Neural cell (in vitro differentiated cells): ENCODE measurements around the gene GFRA1. TPM values are rescaled to one million over a fixed set of nuclear protein-coding genes. Genes with fewer than 3 reads are reported as not detected.

Source experiments
- H2AFZ ChIP-seq: fragments of 200-600, 300-800 bp; sonication (generic), shearing (Covaris generic); 2 replicates; pipeline ENCODE4 v1.6.0; 2014; ENCODE audit warnings: low read depth, mild to moderate bottlenecking, antibody characterized with exemption, low read length, moderate library complexity
- H3F3A ChIP-seq: fragments of 200-600 bp; shearing (Covaris generic); 2 replicates; pipeline ENCODE4 v1.6.1; 2016; ENCODE audit warnings: mild to moderate bottlenecking, moderate library complexity, mixed read lengths, antibody characterized with exemption, low read length; ENCODE audit not compliant: insufficient read depth, poor library complexity, severe bottlenecking
- H3K27ac ChIP-seq: fragments of 200-600, 300-800 bp; sonication (generic), shearing (Covaris generic); 2 replicates; pipeline ENCODE4 v1.5.1; 2014; ENCODE audit warnings: mild to moderate bottlenecking, low read length, moderate library complexity
- H3K27me3 ChIP-seq: fragments of 300-800, 200-600 bp; sonication (generic), shearing (Covaris generic); 2 replicates; pipeline ENCODE4 v1.6.0; 2014; ENCODE audit warnings: mild to moderate bottlenecking, low read depth, low read length, moderate library complexity; ENCODE audit not compliant: insufficient read depth
- H3K36me3 ChIP-seq: fragments of 300-800, 200-600 bp; sonication (generic), shearing (Covaris generic); 2 replicates; pipeline ENCODE4 v1.5.1; 2014; ENCODE audit warnings: mild to moderate bottlenecking, antibody characterized with exemption, low read length, moderate library complexity; ENCODE audit not compliant: insufficient read depth
- H3K4me2 ChIP-seq: fragments of 300-800, 200-600 bp; sonication (generic), shearing (Covaris generic); 2 replicates; pipeline ENCODE4 v1.6.0; 2014; ENCODE audit warnings: mild to moderate bottlenecking, low read length
- H3K4me3 ChIP-seq: fragments of 300-800, 200-600 bp; sonication (generic), shearing (Covaris generic); 2 replicates; pipeline ENCODE4 v1.5.1; 2014; ENCODE audit warnings: mild to moderate bottlenecking, low read length, moderate library complexity
- H3K79me2 ChIP-seq: fragments of 200-600 bp; shearing (Covaris generic); replicated peaks from 2 replicates; pipeline ENCODE4 v1.6.0; 2014; ENCODE audit warnings: mild to moderate bottlenecking, low read length, moderate library complexity; ENCODE audit not compliant: insufficient read depth
- H3K9ac ChIP-seq: fragments of 300-800, 200-600 bp; sonication (generic), shearing (Covaris generic); 2 replicates; pipeline ENCODE4 v1.6.1; 2016; ENCODE audit warnings: mild to moderate bottlenecking, low read length, mixed read lengths
- H3K9me2 ChIP-seq: fragments of 200-600 bp; shearing (Covaris generic); 2 replicates; pipeline ENCODE4 v1.6.1; 2016; ENCODE audit warnings: mild to moderate bottlenecking, low read length, mixed read lengths; ENCODE audit not compliant: insufficient read depth
- H3K9me3 ChIP-seq: fragments of 200-600, 300-800 bp; sonication (generic), shearing (Covaris generic); 2 replicates; pipeline ENCODE4 v1.6.1; 2016; ENCODE audit warnings: mild to moderate bottlenecking, mixed run types, low read length, moderate library complexity, mixed read lengths
- H4K20me1 ChIP-seq: fragments of 200-600 bp; shearing (Covaris generic); 2 replicates; pipeline ENCODE4 v1.6.1; 2016; ENCODE audit warnings: mild to moderate bottlenecking, mixed run types; ENCODE audit not compliant: insufficient read depth
- CTCF ChIP-seq: fragments of 450-650 bp; IDR thresholded peaks from 2 replicates; pipeline ENCODE4 v1.5.1; 2014; ENCODE audit warnings: antibody characterized with exemption, mild to moderate bottlenecking, moderate library complexity; ENCODE audit not compliant: poor library complexity, severe bottlenecking
- EP300 ChIP-seq: fragments of 450-650 bp; conservative IDR thresholded peaks from 2 replicates; pipeline ENCODE4 v1.6.1; 2014; ENCODE audit warnings: antibody characterized with exemption, mild to moderate bottlenecking, moderate library complexity; ENCODE audit not compliant: poor library complexity, severe bottlenecking
- EZH2 ChIP-seq: fragments of 200-600, 300-800 bp; shearing (Covaris generic), sonication (generic); IDR thresholded peaks from 2 replicates; pipeline ENCODE4 v1.6.1; 2014; ENCODE audit warnings: antibody characterized with exemption, low read length, borderline replicate concordance, mild to moderate bottlenecking; ENCODE audit not compliant: insufficient read depth, poor library complexity, severe bottlenecking
- MXI1 ChIP-seq: fragments of 450-650 bp; conservative IDR thresholded peaks from 2 replicates; pipeline ENCODE4 v1.6.1; 2014; ENCODE audit warnings: antibody characterized with exemption, mild to moderate bottlenecking; ENCODE audit not compliant: poor library complexity, severe bottlenecking
- POLR2AphosphoS5 ChIP-seq: IDR thresholded peaks from 2 replicates; pipeline ENCODE4 v1.6.1; 2012
- RAD21 ChIP-seq: fragments of 450-650 bp; conservative IDR thresholded peaks from 2 replicates; pipeline ENCODE4 v1.6.1; 2014; ENCODE audit warnings: antibody characterized with exemption, mild to moderate bottlenecking, moderate library complexity
- REST ChIP-seq: IDR thresholded peaks from 2 replicates; pipeline ENCODE4 v1.6.1; 2012; ENCODE audit warnings: borderline replicate concordance
- SMC3 ChIP-seq: fragments of 450-650 bp; conservative IDR thresholded peaks from 2 replicates; pipeline ENCODE4 v1.6.1; 2014; ENCODE audit warnings: antibody characterized with exemption, mild to moderate bottlenecking, moderate library complexity; ENCODE audit not compliant: poor library complexity
- TAF1 ChIP-seq: IDR thresholded peaks from 2 replicates; pipeline ENCODE4 v1.6.1; 2012; ENCODE audit warnings: low read depth
- polyA plus RNA-seq: library from polyadenylated mRNA; depleted of rRNA; stranded (reverse); fragments of >200 nt; gene quantifications from 2 replicates; pipeline ENCODE4 v1.2.3, GENCODE V29; 2014

The GFRA1 gene
- polyA plus RNA-seq, 1 donor from 2014 or later: 2.3 TPM

GRCh38 chr10:116141246-116141645 is 131.8 kb downstream of the GFRA1 start:
- Histone ChIP-seq H3K4me3 (no peak overlapping the region), H2AFZ (no peak overlapping the region), H3K9me3 (no peaks in the 10 kb centered on the region), H3K27ac (no peak overlapping the region), H3K4me2 (no peak overlapping the region), H3F3A (no peaks in the 10 kb centered on the region), H3K27me3 (no peaks in the 10 kb centered on the region), H3K9me2 (no peaks in the 10 kb centered on the region), H3K36me3 (no peaks in the 10 kb centered on the region), H4K20me1 (no peaks in the 10 kb centered on the region), H3K9ac (no peak overlapping the region), H3K79me2 (no peaks in the 10 kb centered on the region)
- TF ChIP-seq SMC3: no peak
- TF ChIP-seq RAD21: no peak
- TF ChIP-seq EP300: no peak
- no peak for TF ChIP-seq MXI1
- TF ChIP-seq REST: no peak
- no peak for TF ChIP-seq POLR2AphosphoS5
- no peak for TF ChIP-seq TAF1
- TF ChIP-seq CTCF: no peak
- TF ChIP-seq EZH2: no peak

- H3F3A ChIP-seq: no peaks in the 10 kb centered on the region
- H4K20me1 ChIP-seq: no peaks in the 10 kb centered on the region
- no peaks in the 10 kb centered on the region for H3K79me2 ChIP-seq
- H2AFZ ChIP-seq: no peak overlapping the region
- no peaks in the 10 kb centered on the region for H3K9me2 ChIP-seq
- no peaks in the 10 kb centered on the region for H3K9me3 ChIP-seq
- H3K27me3 ChIP-seq: no peaks in the 10 kb centered on the region
- H3K27ac ChIP-seq: no peak overlapping the region
- no peak overlapping the region for H3K9ac ChIP-seq
- H3K36me3 ChIP-seq: no peaks in the 10 kb centered on the region
- no peak for TF ChIP-seq RAD21
- no peak for TF ChIP-seq EP300
- TF ChIP-seq MXI1: no peak
- no peak for TF ChIP-seq CTCF
- no peak for TF ChIP-seq EZH2
- no peak for TF ChIP-seq SMC3
- TF ChIP-seq POLR2AphosphoS5: no peak
- no peak for TF ChIP-seq REST
- H3K4me2 ChIP-seq: no peak overlapping the region
- no peak overlapping the region for H3K4me3 ChIP-seq
Observed at GRCh38 chr10:116139886-116140285, 133.1 kb downstream of the GFRA1 start.
